Endothelial cell of umbilical vein (primary cell): Measurements from ENCODE around the gene S100A3. TPM values are rescaled to one million over a fixed set of nuclear protein-coding genes. Genes with fewer than 3 reads are reported as not detected.

Source experiments
- BruUV-seq: library from RNA; stranded (reverse); fragments of 400-500 nt; replicated peaks from 2 replicates; lab custom pipeline; 2021; lab: Mats Ljungman, UMichigan
- CTCF ChIA-PET: fragments of 300-600, 350-600 bp; sonication (Branson Sonifier 250); formaldehyde crosslinking; loops from one replicate; lab custom pipeline; 2021; ENCODE audit warnings: antibody characterized with exemption, inconsistent platforms; lab: Charles Lee
- POLR2A ChIA-PET: fragments of 300-600, 350-600 bp; sonication (Branson Sonifier 250); formaldehyde crosslinking; loops from one replicate; lab custom pipeline; 2021; ENCODE audit warnings: antibody characterized with exemption, inconsistent platforms; lab: Charles Lee
- DNase-seq: peaks from one replicate; pipeline ENCODE4 v3.0.0-alpha.2; 2011; ENCODE audit warnings: low read depth, low spot score
- FAIRE-seq: peaks from 2 replicates; lab custom pipeline; 2011; peaks lifted over from hg19 to GRCh38; lab: Jason Lieb, UNC
- H2AFZ ChIP-seq: 2 replicates; pipeline ENCODE4 v1.6.0; 2012; ENCODE audit warnings: low read depth, low read length, control low read depth, inconsistent platforms
- H3K27ac ChIP-seq: 2 replicates; pipeline ENCODE4 v1.5.1; 2011; ENCODE audit warnings: low read depth, mild to moderate bottlenecking, control low read depth, low read length, moderate library complexity; ENCODE audit not compliant: insufficient read depth
- H3K27me3 ChIP-seq, 2 experiments: 2 replicates each; pipeline versions ENCODE4 v1.6.0 to v1.6.1; 2011; ENCODE audit warnings: low read length in 2 of 2, mixed read lengths in 1 of 2; ENCODE audit not compliant: control insufficient read depth in 2 of 2, insufficient read depth in 2 of 2
- H3K36me3 ChIP-seq, 2 experiments: 2 replicates in 1 of 2; 3 replicates in 1 of 2; pipeline ENCODE4 v1.5.1; 2011; ENCODE audit warnings: low read length in 2 of 2, mild to moderate bottlenecking in 1 of 2, moderate library complexity in 1 of 2; ENCODE audit not compliant: control insufficient read depth in 2 of 2, insufficient read depth in 2 of 2; ENCODE audit errors: extremely low read depth in 1 of 2
- H3K4me1 ChIP-seq: 3 replicates; pipeline ENCODE4 v1.5.1; 2011; ENCODE audit warnings: mild to moderate bottlenecking, low read length; ENCODE audit not compliant: control insufficient read depth, insufficient read depth; ENCODE audit errors: extremely low read depth
- H3K4me2 ChIP-seq: 2 replicates; pipeline ENCODE4 v1.6.1; 2011; ENCODE audit warnings: low read length, control low read depth, mixed read lengths; ENCODE audit not compliant: insufficient read depth
- H3K4me3 ChIP-seq, 3 experiments: fragments of 200-600 bp in 1 of 3; sonication (generic), shearing (Covaris generic) in 1 of 3; replicated peaks in 1 of 3; 2 replicates each; pipeline ENCODE4 v1.5.1; 2011 to 2016; ENCODE audit warnings: control low read depth in 3 of 3, low read length in 3 of 3, mild to moderate bottlenecking in 2 of 3, inconsistent platforms in 1 of 3, low read depth in 1 of 3, moderate library complexity in 1 of 3; ENCODE audit not compliant: insufficient read depth in 1 of 3
- H3K79me2 ChIP-seq: 2 replicates; pipeline ENCODE4 v1.6.0; 2012; ENCODE audit warnings: low read length, inconsistent platforms; ENCODE audit not compliant: control insufficient read depth, insufficient read depth
- H3K9ac ChIP-seq: replicated peaks from 2 replicates; pipeline ENCODE3; 2011; ENCODE audit warnings: low read length, control low read depth; ENCODE audit not compliant: insufficient read depth; ENCODE audit errors: extremely low read depth
- H3K9me1 ChIP-seq: replicated peaks from 3 replicates; pipeline ENCODE4 v1.6.0; 2011; ENCODE audit warnings: mild to moderate bottlenecking, low read length; ENCODE audit not compliant: control insufficient read depth, insufficient read depth; ENCODE audit errors: extremely low read depth
- H3K9me3 ChIP-seq: replicated peaks from 2 replicates; pipeline ENCODE4 v1.5.1; 2012; ENCODE audit warnings: low read length, inconsistent platforms; ENCODE audit not compliant: control insufficient read depth, insufficient read depth
- H4K20me1 ChIP-seq: replicated peaks from 2 replicates; pipeline ENCODE3; 2011; ENCODE audit warnings: mild to moderate bottlenecking, low read length; ENCODE audit not compliant: control insufficient read depth, insufficient read depth; ENCODE audit errors: extremely low read depth
- CTCF ChIP-seq, 2 donors: IDR thresholded peaks; 1 replicate in 1 of 2; 2 replicates in 1 of 2; pipeline ENCODE4 v1.5.1; 2011; ENCODE audit warnings: low read length in 2 of 2, mild to moderate bottlenecking in 2 of 2, moderate library complexity in 2 of 2, control low read depth in 1 of 2, inconsistent platforms in 1 of 2, low read depth in 1 of 2; ENCODE audit not compliant: insufficient read depth in 1 of 2; ENCODE audit errors: extremely low read depth in 1 of 2
- EZH2 ChIP-seq: IDR thresholded peaks from 2 replicates; pipeline ENCODE4 v1.6.1; 2012; ENCODE audit warnings: borderline replicate concordance, low read depth, mild to moderate bottlenecking, moderate library complexity, low read length, inconsistent platforms; ENCODE audit not compliant: severe bottlenecking
- FOS ChIP-seq: IDR thresholded peaks from 2 replicates; pipeline ENCODE4 v1.6.1; 2011; ENCODE audit warnings: mild to moderate bottlenecking, low read length, moderate library complexity, borderline replicate concordance; ENCODE audit not compliant: insufficient read depth
- JUN ChIP-seq: IDR thresholded peaks from 2 replicates; pipeline ENCODE4 v1.6.1; 2011; ENCODE audit warnings: borderline replicate concordance, low read depth; ENCODE audit not compliant: insufficient read length, insufficient read depth
- MAX ChIP-seq: IDR thresholded peaks from 2 replicates; pipeline ENCODE4 v1.6.1; 2011; ENCODE audit not compliant: insufficient read depth, insufficient read length
- MYC ChIP-seq: IDR thresholded peaks from one replicate; pipeline ENCODE4 v1.6.1; 2011; ENCODE audit warnings: mild to moderate bottlenecking, low read depth, low read length
- POLR2A ChIP-seq: IDR thresholded peaks from 2 replicates; pipeline ENCODE4 v1.6.1; 2012; ENCODE audit warnings: low read depth, mild to moderate bottlenecking, control low read depth, low read length
- dilution Hi-C: fragments of 300-500 bp; cut with MboI; formaldehyde crosslinking; loops from one replicate; pipeline ENCODE4 v1.15.0; 2019; ENCODE audit warnings: low sequenced_read_pairs; ENCODE audit not compliant: extremely low pct_ligation_motif_present
- intact Hi-C: fragments of 100-400 bp; cut with micrococcal nuclease; formaldehyde crosslinking; loops from one replicate; pipeline ENCODE4 v1.10.0; 2022
- polyA plus RNA-seq, 4 experiments: library from polyadenylated mRNA; depleted of rRNA in 3 of 4; stranded (reverse) in 3 of 4; unstranded in 1 of 4; fragments of >200 nt; gene quantifications; 2 replicates each; pipeline versions ENCODE4 v1.2.1 to v1.2.3, GENCODE V29; 2011 to 2012; ENCODE audit warnings: missing spikeins in 1 of 4
- total RNA-seq: library from RNA; stranded (reverse); gene quantifications from 2 replicates; pipeline ENCODE4 v1.2.3, GENCODE V29; 2021

Gene S100A3
- total and polyA plus RNA-seq, 2 donors (not counting 3 experiments of a cell fraction or from before 2014, with no cell fraction given) = 0.42 to 1.3 TPM

- CTCF ChIA-PET = interaction anchor here (1.5 to 4.5 kb wide), 3 partner anchors 10 to 50 kb away, joined by 5 to 25 read pairs (median 13); no protein-coding TSS in a partner anchor
- intact Hi-C loops = no loop called here
These were observed 11.9 kb upstream of the S100A3 start for GRCh38 chr1:153560771-153561465.

More at GRCh38 chr1:153560771-153561465, 11.9 kb upstream of the S100A3 start:
- Histone ChIP-seq H3K9ac (no peak overlapping the region), H3K27ac (no peak overlapping the region), H3K79me2 (no peaks in the 10 kb centered on the region), H3K9me3 (no peaks in the 10 kb centered on the region), H3K9me1 (no peaks in the 10 kb centered on the region), H3K4me2 (no peak overlapping the region), H4K20me1 (no peaks in the 10 kb centered on the region), H3K27me3 (no peaks in the 10 kb centered on the region), H2AFZ (no peak overlapping the region), H3K4me3 (no peak overlapping the region), H3K36me3 (no peaks in the 10 kb centered on the region), H3K4me1 (peaks cover 8% of the 10 kb centered on the region)
- TF ChIP-seq EZH2 (no peak), POLR2A (no peak), MYC (no peak), CTCF (IDR thresholded peaks at IDR 0.05; ENCODE audit: extremely low read depth in 1 of 2, insufficient read depth in 1 of 2, low read depth in 1 of 2, low read length in 2 of 2) (no peak), JUN (no peak), MAX (no peak), FOS (no peak)
- POLR2A ChIA-PET = no interaction called here
- no TSS peak for BruUV-seq
- DNase-seq (no peak), FAIRE-seq (no peak)
- dilution Hi-C loops = no loop called here
